Upper lobe of left lung (tissue), 6 donors: Measurements from ENCODE around the gene ACY1. TPM values are rescaled to one million over a fixed set of nuclear protein-coding genes. Genes with fewer than 3 reads are reported as not detected.

ENCODE experiments used
- ATAC-seq, 2 donors: fragments of 200-7000 bp; cut with Tn5 transposase; one replicate each; pipeline ENCODE4 v1.9.1; 2022; ENCODE audit warnings: mild to moderate bottlenecking in 2 of 2, moderate library complexity in 2 of 2; ENCODE audit not compliant: low FRiP score in 2 of 2
- DNase-seq, 2 donors: peaks; one replicate each; pipeline ENCODE4 v3.0.0-alpha.2; 2019 to 2020
- H3K27ac ChIP-seq, 4 donors: fragments of 200-600 bp; sonication (generic); one replicate each; pipeline ENCODE4 v1.5.1; 2016 to 2019
- H3K27me3 ChIP-seq, 4 donors: fragments of 200-600 bp; sonication (generic); one replicate each; pipeline ENCODE4 v1.5.1; 2017 to 2019
- H3K36me3 ChIP-seq, 4 donors: fragments of 200-600 bp; sonication (generic); one replicate each; pipeline ENCODE4 v1.5.1; 2016 to 2019
- H3K4me1 ChIP-seq, 4 donors: fragments of 200-600 bp; sonication (generic); one replicate each; pipeline ENCODE4 v1.5.1; 2018 to 2019
- H3K4me3 ChIP-seq, 4 donors: fragments of 200-600 bp; sonication (generic); one replicate each; pipeline ENCODE4 v1.5.1; 2017 to 2019; ENCODE audit warnings: mild to moderate bottlenecking in 2 of 4, moderate library complexity in 1 of 4
- H3K9me3 ChIP-seq, 4 donors: fragments of 200-600 bp; sonication (generic); one replicate each; pipeline ENCODE4 v1.5.1; 2018 to 2019
- CTCF ChIP-seq, 6 experiments: fragments of 450-650 bp in 4 of 6; fragments of 200-600 bp in 2 of 6; sonication (generic) in 2 of 6; IDR thresholded peaks; one replicate each; pipeline ENCODE4 v1.5.1; 2016 to 2019; ENCODE audit warnings: antibody characterized with exemption in 6 of 6
- EP300 ChIP-seq, 4 donors: sonication (generic); formaldehyde crosslinking; IDR thresholded peaks; one replicate each; pipeline ENCODE4 v1.5.1; 2017; ENCODE audit warnings: antibody characterized with exemption in 4 of 4, control low read depth in 2 of 4
- POLR2A ChIP-seq, 4 donors: fragments of 450-650 bp; IDR thresholded peaks; one replicate each; pipeline ENCODE4 v1.5.1; 2016 to 2017; ENCODE audit warnings: antibody characterized with exemption in 4 of 4, mild to moderate bottlenecking in 2 of 4
- POLR2AphosphoS5 ChIP-seq, 2 donors: sonication (generic); formaldehyde crosslinking; IDR thresholded peaks; one replicate each; pipeline ENCODE4 v1.5.1; 2017; ENCODE audit warnings: antibody characterized with exemption in 2 of 2
- WGBS, 2 donors: methylation state at CpG; one replicate each; pipeline ENCODE4 v1.1.5; 2017 to 2018; 5-methylcytosine and 5-hydroxymethylcytosine counted together
- total RNA-seq, 6 donors: library from RNA; depleted of rRNA in 4 of 6; stranded (reverse); fragments of >200 nt in 4 of 6; gene quantifications; one replicate each; pipeline versions ENCODE4 v1.1.0 to v1.2.1, GENCODE V29; 2016 to 2021
- donor health status: DM: no; HTN: no; CAD: no; lungs with moderate emphysema.
- donor health status: DM: no; HTN: yes; CAD: no; lungs with severe emphysema.

The ACY1 gene
- total RNA-seq, 6 donors from 2014 or later, result 17.4 to 65.0 (median 35.9) TPM

GRCh38 chr3:51955175-51955892 lies 28.0 kb upstream of the ACY1 start, which contains the start of gene GPR62:
GPR62 (plus strand) TSS chr3:51955381; CDS start chr3:51955653, 272 bp downstream.
- Histone ChIP-seq H3K36me3 (peaks cover 0 to 22% (median 10%) of the 10 kb centered on the region in 4 donors), H3K4me1 (peaks cover 6 to 18% (median 10%) of the 10 kb centered on the region in 4 donors), H3K4me3 (peak within 1 kb of the TSS in 3 of 4 donors; percentile 31 to 57 (median 54)), H3K27me3 (peaks cover 0 to 9% (median 0%) of the 10 kb centered on the region in 4 donors), H3K9me3 (no peaks in the 10 kb centered on the region), H3K27ac (peak within 1 kb of the TSS; percentile 39 to 64 (median 54))
- TF ChIP-seq POLR2A (IDR thresholded peaks at IDR 0.05) (no peak), EP300 (IDR thresholded peaks at IDR 0.05) (no peak), CTCF (IDR thresholded peaks at IDR 0.05) (no peak), POLR2AphosphoS5 (IDR thresholded peaks at IDR 0.05) (no peak)
- DNase-seq (peak in 1 of 2 donors; percentile 70), ATAC-seq (no peak)
- 48 to 62% methylated on average over 3 to 14 of the region's 33 CpGs for WGBS, 2 donors

GRCh38 chr3:51955893-51956770 lies 27.2 kb upstream of the ACY1 start:
- ATAC-seq (peak; percentile 43 to 85), DNase-seq (peak in 1 of 2 donors; percentile 92)
- H3K9me3 ChIP-seq, result no peaks in the 10 kb centered on the region
- H3K36me3 ChIP-seq, result peaks cover 0 to 28% (median 14%) of the 10 kb centered on the region in 4 donors
- peak; percentile 31 to 90 (median 52) for TF ChIP-seq CTCF (IDR thresholded peaks at IDR 0.05)
- TF ChIP-seq POLR2A (IDR thresholded peaks at IDR 0.05), result no peak
- 12 to 20% methylated on average over 2 to 21 of the region's 97 CpGs for WGBS, 2 donors
- H3K4me1 ChIP-seq, result peaks cover 6 to 18% (median 10%) of the 10 kb centered on the region in 4 donors
- H3K4me3 ChIP-seq, result peak overlapping the region in 3 of 4 donors; percentile 31 to 57 (median 54)
- peaks cover 0 to 9% (median 0%) of the 10 kb centered on the region in 4 donors for H3K27me3 ChIP-seq
- peak overlapping the region; percentile 39 to 64 (median 54) for H3K27ac ChIP-seq

- peaks cover 0 to 9% (median 0%) of the 10 kb centered on the region in 4 donors for H3K27me3 ChIP-seq
- H3K9me3 ChIP-seq, result no peaks in the 10 kb centered on the region
- WGBS, 2 donors, result 98 to 100% methylated on average over 9 to 12 of the region's 15 CpGs
- DNase-seq (no peak), ATAC-seq (no peak)
- peaks cover 6 to 18% (median 10%) of the 10 kb centered on the region in 4 donors for H3K4me1 ChIP-seq
- H3K27ac ChIP-seq, result no peak overlapping the region
- peaks cover 0 to 28% (median 14%) of the 10 kb centered on the region in 4 donors for H3K36me3 ChIP-seq
- TF ChIP-seq CTCF (IDR thresholded peaks at IDR 0.05) (no peak), EP300 (IDR thresholded peaks at IDR 0.05) (no peak), POLR2A (IDR thresholded peaks at IDR 0.05) (no peak), POLR2AphosphoS5 (IDR thresholded peaks at IDR 0.05) (no peak)
- no peak overlapping the region for H3K4me3 ChIP-seq
Measured at GRCh38 chr3:51957520-51958205, 25.7 kb upstream of the ACY1 start.

GRCh38 chr3:51958603-51959521 lies 24.5 kb upstream of the ACY1 start:
- H3K27me3 ChIP-seq, result peaks cover 0 to 9% (median 0%) of the 10 kb centered on the region in 4 donors
- H3K36me3 ChIP-seq, result peaks cover 0 to 28% (median 14%) of the 10 kb centered on the region in 4 donors
- no peaks in the 10 kb centered on the region for H3K9me3 ChIP-seq
- H3K27ac ChIP-seq, result no peak overlapping the region
- ATAC-seq (no peak), DNase-seq (no peak)
- no peak overlapping the region for H3K4me3 ChIP-seq
- 95 to 96% methylated on average over 18 to 20 of the region's 20 CpGs for WGBS, 2 donors
- peaks cover 6 to 18% (median 10%) of the 10 kb centered on the region in 4 donors for H3K4me1 ChIP-seq
- TF ChIP-seq POLR2AphosphoS5 (IDR thresholded peaks at IDR 0.05) (no peak), EP300 (IDR thresholded peaks at IDR 0.05) (no peak), POLR2A (IDR thresholded peaks at IDR 0.05) (no peak), CTCF (IDR thresholded peaks at IDR 0.05) (no peak)
